ENCODE results near the gene PSMG1. TPM values are rescaled to one million over a fixed set of nuclear protein-coding genes. Genes with fewer than 3 reads are reported as not detected.
"Not testable (repeated sequence)": the region's sequence is repeated elsewhere in the genome, so short reads cannot be mapped to it uniquely, and the experiment has no call there.

PSMG1 gene
- total RNA-seq, 2 donors from 2014 or later, result 41.2 to 78.1 TPM

DNA sequence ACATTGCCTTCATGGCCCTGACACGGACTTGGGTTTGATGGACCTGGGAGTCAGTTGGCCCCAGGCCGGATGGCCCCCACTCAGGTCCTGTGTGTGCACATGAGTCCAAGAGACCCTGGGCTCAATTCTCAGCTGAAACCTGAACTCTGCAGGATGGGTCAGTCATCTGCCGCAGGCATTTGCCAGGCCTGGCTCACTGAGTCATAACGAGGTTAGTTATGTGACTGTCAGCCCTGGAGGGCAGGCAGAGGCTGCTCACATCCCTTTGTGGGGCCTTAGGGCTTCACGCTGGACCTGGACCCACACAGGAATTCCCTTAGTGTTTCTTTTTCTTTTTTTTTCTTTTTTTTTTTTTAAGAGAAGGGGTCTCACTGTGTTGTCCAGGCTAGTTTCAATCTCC lies 46.5 kb downstream of the PSMG1 start:
- Histone ChIP-seq H3K9ac (ENCODE audit: low read depth in 2 of 2, low read length in 2 of 2) (no peak overlapping the region), H3K9me3 (no peaks in the 10 kb centered on the region), H3K27ac (no peak overlapping the region), H3K36me3 (no peaks in the 10 kb centered on the region), H3K27me3 (no peaks in the 10 kb centered on the region), H3K4me3 (no peak overlapping the region), H3K4me1 (no peaks in the 10 kb centered on the region)
- DNase-seq, result no peak
- intact Hi-C loops (cut with DNase I), result loop anchor here (5.0 kb wide), 1 partner anchor 629 kb away; no protein-coding TSS in a partner anchor
- TF ChIP-seq, protein P1, sequence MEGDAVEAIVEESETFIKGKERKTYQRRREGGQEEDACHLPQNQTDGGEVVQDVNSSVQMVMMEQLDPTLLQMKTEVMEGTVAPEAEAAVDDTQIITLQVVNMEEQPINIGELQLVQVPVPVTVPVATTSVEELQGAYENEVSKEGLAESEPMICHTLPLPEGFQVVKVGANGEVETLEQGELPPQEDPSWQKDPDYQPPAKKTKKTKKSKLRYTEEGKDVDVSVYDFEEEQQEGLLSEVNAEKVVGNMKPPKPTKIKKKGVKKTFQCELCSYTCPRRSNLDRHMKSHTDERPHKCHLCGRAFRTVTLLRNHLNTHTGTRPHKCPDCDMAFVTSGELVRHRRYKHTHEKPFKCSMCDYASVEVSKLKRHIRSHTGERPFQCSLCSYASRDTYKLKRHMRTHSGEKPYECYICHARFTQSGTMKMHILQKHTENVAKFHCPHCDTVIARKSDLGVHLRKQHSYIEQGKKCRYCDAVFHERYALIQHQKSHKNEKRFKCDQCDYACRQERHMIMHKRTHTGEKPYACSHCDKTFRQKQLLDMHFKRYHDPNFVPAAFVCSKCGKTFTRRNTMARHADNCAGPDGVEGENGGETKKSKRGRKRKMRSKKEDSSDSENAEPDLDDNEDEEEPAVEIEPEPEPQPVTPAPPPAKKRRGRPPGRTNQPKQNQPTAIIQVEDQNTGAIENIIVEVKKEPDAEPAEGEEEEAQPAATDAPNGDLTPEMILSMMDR (IDR thresholded peaks at IDR 0.05), result no peak

DNA sequence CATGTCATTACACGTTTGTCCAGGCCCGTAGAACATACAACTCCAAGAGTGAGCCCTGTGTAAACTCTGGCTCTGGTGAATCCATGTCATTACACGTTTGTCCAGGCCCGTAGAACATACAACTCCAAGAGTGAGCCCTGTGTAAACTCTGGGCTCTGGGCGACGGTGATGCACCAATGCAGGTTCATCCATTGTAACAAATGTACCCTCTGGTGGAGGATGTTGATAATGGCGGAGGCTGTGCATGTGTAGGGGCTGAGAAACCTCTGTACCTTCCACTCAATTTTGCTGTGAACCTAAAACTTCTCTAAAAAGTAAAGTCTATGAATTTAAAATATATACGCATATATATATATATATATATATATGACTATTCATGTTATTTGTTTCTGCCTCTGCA lies 47.1 kb downstream of the PSMG1 start:
- not testable (repeated sequence) for H3K4me3 ChIP-seq; H3K27ac ChIP-seq; H3K9ac ChIP-seq (ENCODE audit: low read depth in 2 of 2, low read length in 2 of 2); H3K36me3 ChIP-seq; H3K4me1 ChIP-seq; H3K9me3 ChIP-seq; H3K27me3 ChIP-seq
- intact Hi-C loops (cut with DNase I), result loop anchor here (5.0 kb wide), 1 partner anchor 629 kb away; no protein-coding TSS in a partner anchor
- DNase-seq, result peak; percentile 47
- TF ChIP-seq, protein P1 (IDR thresholded peaks at IDR 0.05), result peak; percentile 11

DNA sequence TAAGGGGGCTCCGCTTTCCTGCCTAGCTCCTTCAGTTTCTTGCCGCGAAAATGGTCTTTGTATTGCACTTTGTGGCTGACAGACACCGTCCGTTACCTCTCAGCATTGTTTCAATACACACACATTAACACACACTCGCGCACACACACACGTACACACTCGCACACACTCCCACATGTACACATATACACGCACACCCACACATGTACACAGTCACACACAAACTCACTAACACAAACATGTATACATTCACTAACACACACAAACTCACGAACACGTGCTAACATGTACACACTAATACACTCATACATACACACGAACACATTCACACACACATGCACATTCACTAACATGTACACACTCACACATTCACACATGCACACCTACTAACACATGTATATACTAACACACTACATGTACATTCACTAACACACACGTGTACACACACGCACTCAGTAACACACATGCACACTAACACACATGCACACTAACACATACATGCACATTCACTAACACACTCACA lies 48.9 kb downstream of the PSMG1 start:
- no peak overlapping the region for H3K27ac ChIP-seq
- H3K9ac ChIP-seq (ENCODE audit: low read depth in 2 of 2, low read length in 2 of 2), result no peak overlapping the region
- intact Hi-C loops (cut with DNase I), result no loop called here
- H3K4me1 ChIP-seq, result no peaks in the 10 kb centered on the region
- TF ChIP-seq, protein P1 (IDR thresholded peaks at IDR 0.05), result no peak
- no peaks in the 10 kb centered on the region for H3K27me3 ChIP-seq
- DNase-seq, result no peak
- no peaks in the 10 kb centered on the region for H3K9me3 ChIP-seq
- H3K36me3 ChIP-seq, result no peaks in the 10 kb centered on the region
- H3K4me3 ChIP-seq, result no peak overlapping the region

GRCh38 chr21:39132248-39132647 lies 51.0 kb downstream of the PSMG1 start:
- Histone ChIP-seq H3K27me3 (no peaks in the 10 kb centered on the region), H3K9me3 (no peaks in the 10 kb centered on the region), H3K4me1 (no peaks in the 10 kb centered on the region), H3K36me3 (no peaks in the 10 kb centered on the region), H3K27ac (no peak overlapping the region), H3K9ac (ENCODE audit: low read depth in 2 of 2, low read length in 2 of 2) (no peak overlapping the region), H3K4me3 (no peak overlapping the region)
- TF ChIP-seq, protein P1 (IDR thresholded peaks at IDR 0.05), result no peak
- no peak for DNase-seq
- intact Hi-C loops (cut with DNase I), result no loop called here

- Histone ChIP-seq H3K4me1 (no peaks in the 10 kb centered on the region), H3K27me3 (no peaks in the 10 kb centered on the region), H3K27ac (no peak overlapping the region), H3K9ac (ENCODE audit: low read depth in 2 of 2, low read length in 2 of 2) (no peak overlapping the region), H3K4me3 (no peak overlapping the region), H3K9me3 (no peaks in the 10 kb centered on the region), H3K36me3 (no peaks in the 10 kb centered on the region)
- TF ChIP-seq, protein P1 (IDR thresholded peaks at IDR 0.05), result no peak
- no peak for DNase-seq
- intact Hi-C loops (cut with DNase I), result no loop called here
Measured at GRCh38 chr21:39131791-39132190, 51.5 kb downstream of the PSMG1 start.

All from colonic mucosa (tissue), 4 donors.